GM23338 (cell line): ENCODE data around the gene SPRY4. TPM values are rescaled to one million over a fixed set of nuclear protein-coding genes. Genes with fewer than 3 reads are reported as not detected.

Experiments used
- ATAC-seq: fragments of 200-7000 bp; cut with Tn5 transposase; 3 replicates; pipeline ENCODE4 v1.9.1; 2020
- DNase-seq: peaks from one replicate; pipeline ENCODE4 v3.0.0-alpha.2; 2015; ENCODE audit warnings: low spot score
- H2AFZ ChIP-seq: fragments of 200-600 bp; sonication (generic); 2 replicates; pipeline ENCODE4 v1.8.0; 2016; ENCODE audit warnings: antibody characterized with exemption, mild to moderate bottlenecking, moderate library complexity
- H3F3A ChIP-seq: fragments of 200-600 bp; sonication (generic); replicated peaks from 2 replicates; pipeline ENCODE4 v1.8.0; 2017; ENCODE audit warnings: antibody characterized with exemption, mixed run types, low read depth
- H3K27ac ChIP-seq: fragments of 200-600 bp; sonication (generic); 2 replicates; pipeline ENCODE4 v1.6.1; 2016; ENCODE audit warnings: low read depth
- H3K27me3 ChIP-seq: fragments of 200-600 bp; sonication (generic); 2 replicates; pipeline ENCODE4 v1.8.0; 2016; ENCODE audit warnings: mild to moderate bottlenecking, mixed run types, moderate library complexity; ENCODE audit not compliant: insufficient read depth
- H3K36me3 ChIP-seq: fragments of 200-600 bp; sonication (generic); 2 replicates; pipeline ENCODE4 v1.8.0; 2016; ENCODE audit warnings: mild to moderate bottlenecking; ENCODE audit not compliant: insufficient read depth
- H3K4me1 ChIP-seq: fragments of 200-600 bp; sonication (generic); 2 replicates; pipeline ENCODE4 v1.8.0; 2016; ENCODE audit warnings: mild to moderate bottlenecking, moderate library complexity; ENCODE audit not compliant: insufficient read depth
- H3K4me2 ChIP-seq: fragments of 200-600 bp; sonication (generic); 2 replicates; pipeline ENCODE4 v1.7.1; 2017; ENCODE audit warnings: mixed run types
- H3K4me3 ChIP-seq: fragments of 200-600 bp; sonication (generic); 2 replicates; pipeline ENCODE4 v1.6.1; 2016; ENCODE audit warnings: mixed run types
- H3K79me2 ChIP-seq: fragments of 200-600 bp; sonication (generic); replicated peaks from 2 replicates; pipeline ENCODE4 v1.8.0; 2017; ENCODE audit warnings: mild to moderate bottlenecking; ENCODE audit not compliant: insufficient read depth
- H3K9me2 ChIP-seq: fragments of 200-600 bp; sonication (generic); 2 replicates; pipeline ENCODE4 v1.8.0; 2017; ENCODE audit not compliant: insufficient read depth
- H4K20me1 ChIP-seq: fragments of 200-600 bp; sonication (generic); replicated peaks from 2 replicates; pipeline ENCODE4 v1.8.0; 2017; ENCODE audit warnings: mild to moderate bottlenecking; ENCODE audit not compliant: insufficient read depth
- H3K27ac Mint-ChIP-seq: 2 replicates; pipeline ENCODE4 v1.8.0; 2020; ENCODE audit warnings: inconsistent platforms, mild to moderate bottlenecking, moderate library complexity, mixed read lengths
- H3K27me3 Mint-ChIP-seq: 3 replicates; pipeline ENCODE4 v1.8.0; 2022; ENCODE audit warnings: low read depth, mild to moderate bottlenecking, moderate library complexity, mixed read lengths, inconsistent platforms; ENCODE audit not compliant: insufficient read depth, poor library complexity
- H3K36me3 Mint-ChIP-seq: 3 replicates; pipeline ENCODE4 v1.8.0; 2021; ENCODE audit warnings: low read depth, mild to moderate bottlenecking, inconsistent platforms, moderate library complexity, mixed read lengths
- H3K4me1 Mint-ChIP-seq: 3 replicates; pipeline ENCODE4 v1.8.0; 2020; ENCODE audit warnings: mild to moderate bottlenecking, inconsistent platforms, mixed read lengths
- H3K4me3 Mint-ChIP-seq: 3 replicates; pipeline ENCODE4 v1.8.0; 2021; ENCODE audit warnings: moderate library complexity, mild to moderate bottlenecking, inconsistent platforms, mixed read lengths
- H3K9me3 Mint-ChIP-seq: 3 replicates; pipeline ENCODE4 v1.8.0; 2020; ENCODE audit warnings: moderate library complexity, mild to moderate bottlenecking, inconsistent platforms, mixed read lengths
- CREB1 ChIP-seq: fragments of 250-450 bp; sonication (Bioruptor Pico); IDR thresholded peaks from 2 replicates; pipeline ENCODE4 v1.5.0; 2020; ENCODE audit warnings: low read depth, mild to moderate bottlenecking, moderate library complexity
- CTCF ChIP-seq, 2 experiments: fragments of 200-600 bp in 1 of 2; sonication (generic) in 1 of 2; conservative IDR thresholded peaks; 2 replicates each; pipeline versions ENCODE4 v1.5.1 to v1.6.1; 2016 to 2017; ENCODE audit warnings: antibody characterized with exemption in 2 of 2, low read depth in 2 of 2, mild to moderate bottlenecking in 2 of 2, moderate library complexity in 1 of 2
- ETS1 ChIP-seq: IDR thresholded peaks from 2 replicates; pipeline ENCODE4 v1.6.1; 2016; ENCODE audit warnings: antibody characterized with exemption
- EZH2 ChIP-seq: fragments of 200-600 bp; sonication (generic); IDR thresholded peaks from one replicate; pipeline ENCODE4 v1.8.0; 2017; ENCODE audit warnings: antibody characterized with exemption, mild to moderate bottlenecking, low read depth; ENCODE audit not compliant: unreplicated experiment
- EZH2phosphoT487 ChIP-seq: fragments of 200-600 bp; sonication (generic); IDR thresholded peaks from one replicate; pipeline ENCODE4 v1.8.1; 2018; ENCODE audit warnings: antibody characterized with exemption; ENCODE audit not compliant: unreplicated experiment
- JUNB ChIP-seq: IDR thresholded peaks from one replicate; pipeline ENCODE4 v1.6.1; 2016; ENCODE audit warnings: antibody characterized with exemption; ENCODE audit not compliant: unreplicated experiment
- NANOG ChIP-seq: IDR thresholded peaks from 2 replicates; pipeline ENCODE4 v1.6.1; 2016; ENCODE audit warnings: antibody characterized with exemption, borderline replicate concordance
- POLR2AphosphoS5 ChIP-seq: IDR thresholded peaks from 2 replicates; pipeline ENCODE4 v1.6.1; 2016; ENCODE audit warnings: antibody characterized with exemption, low read depth
- REST ChIP-seq: IDR thresholded peaks from one replicate; pipeline ENCODE4 v1.6.1; 2018; ENCODE audit warnings: antibody characterized with exemption; ENCODE audit not compliant: unreplicated experiment
- STAT1 ChIP-seq: IDR thresholded peaks from one replicate; pipeline ENCODE4 v1.6.1; 2016; ENCODE audit warnings: antibody characterized with exemption; ENCODE audit not compliant: unreplicated experiment
- ZNF114 ChIP-seq: fragments of 250-450 bp; sonication (Bioruptor Pico); IDR thresholded peaks from 2 replicates; pipeline ENCODE4 v1.5.0; 2020; ENCODE audit warnings: mild to moderate bottlenecking, moderate library complexity
- ZNF331 ChIP-seq: fragments of 250-450 bp; sonication (Bioruptor Pico); IDR thresholded peaks from 2 replicates; pipeline ENCODE4 v1.5.0; 2020; ENCODE audit warnings: low read depth, mild to moderate bottlenecking, moderate library complexity
- polyA plus RNA-seq: library from polyadenylated mRNA; unstranded; fragments of >200 nt; fragmentation: Nextera tagmentation; extraction: Ambion mirVana; gene quantifications from 2 replicates; pipeline ENCODE4 v1.2.1, GENCODE V29; 2016
- total RNA-seq: library from RNA; depleted of rRNA; stranded (reverse); fragments of >200 nt; shearing (Covaris generic); gene quantifications from 2 replicates; pipeline ENCODE4 v1.2.3, GENCODE V29; 2014
- TF ChIP-seq, protein P1 (sequence below): fragments of 250-450 bp; sonication (Bioruptor Pico); IDR thresholded peaks from 2 replicates; pipeline ENCODE4 v1.5.0; 2020; ENCODE audit warnings: mild to moderate bottlenecking, moderate library complexity

Gene SPRY4
- total and polyA plus RNA-seq, 2 experiments from 2014 or later: 70.6 to 240 TPM

GRCh38 chr5:142301540-142301939 is 23.3 kb downstream of the SPRY4 start:
- Histone ChIP-seq H3K4me2 (no peak overlapping the region), H3K27ac (0 out of 2 replicates have a peak overlapping the region, but pooled peaks have one; percentile 19), H4K20me1 (peaks cover 17% of the 10 kb centered on the region; the same call in 1 of the 2 replicates), H3K4me3 (no peak overlapping the region), H3K4me1 (peaks cover 36% of the 10 kb centered on the region), H3K9me2 (no peaks in the 10 kb centered on the region), H3F3A (peaks cover 41% of the 10 kb centered on the region), H3K27me3 (no peaks in the 10 kb centered on the region), H3K36me3 (no peaks in the 10 kb centered on the region; the same call in 1 of the 2 replicates), H3K79me2 (peaks cover 89% of the 10 kb centered on the region), H2AFZ (no peak overlapping the region)
- Mint-ChIP-seq H3K9me3 (no peaks in the 10 kb centered on the region; the same call in 1 of the 3 replicates), H3K27me3 (peaks cover 12% of the 10 kb centered on the region), H3K27ac (no peak overlapping the region; the same call in 1 of the 2 replicates), H3K4me3 (no peak overlapping the region), H3K36me3 (peaks cover 26% of the 10 kb centered on the region), H3K4me1 (peaks cover 42% of the 10 kb centered on the region)
- ATAC-seq (no peak), DNase-seq (no peak)
- TF ChIP-seq JUNB (no peak), ZNF114 (CRISPR knock-in tag) (no peak), NANOG (no peak), CREB1 (CRISPR knock-in tag) (no peak), ZNF331 (no peak), POLR2AphosphoS5 (no peak), EZH2phosphoT487 (no peak), STAT1 (no peak), ETS1 (no peak), REST (no peak), EZH2 (no peak), CTCF (conservative IDR thresholded peaks at IDR 0.05; ENCODE audit: low read depth in 2 of 2) (no peak)
- TF ChIP-seq, protein P1, sequence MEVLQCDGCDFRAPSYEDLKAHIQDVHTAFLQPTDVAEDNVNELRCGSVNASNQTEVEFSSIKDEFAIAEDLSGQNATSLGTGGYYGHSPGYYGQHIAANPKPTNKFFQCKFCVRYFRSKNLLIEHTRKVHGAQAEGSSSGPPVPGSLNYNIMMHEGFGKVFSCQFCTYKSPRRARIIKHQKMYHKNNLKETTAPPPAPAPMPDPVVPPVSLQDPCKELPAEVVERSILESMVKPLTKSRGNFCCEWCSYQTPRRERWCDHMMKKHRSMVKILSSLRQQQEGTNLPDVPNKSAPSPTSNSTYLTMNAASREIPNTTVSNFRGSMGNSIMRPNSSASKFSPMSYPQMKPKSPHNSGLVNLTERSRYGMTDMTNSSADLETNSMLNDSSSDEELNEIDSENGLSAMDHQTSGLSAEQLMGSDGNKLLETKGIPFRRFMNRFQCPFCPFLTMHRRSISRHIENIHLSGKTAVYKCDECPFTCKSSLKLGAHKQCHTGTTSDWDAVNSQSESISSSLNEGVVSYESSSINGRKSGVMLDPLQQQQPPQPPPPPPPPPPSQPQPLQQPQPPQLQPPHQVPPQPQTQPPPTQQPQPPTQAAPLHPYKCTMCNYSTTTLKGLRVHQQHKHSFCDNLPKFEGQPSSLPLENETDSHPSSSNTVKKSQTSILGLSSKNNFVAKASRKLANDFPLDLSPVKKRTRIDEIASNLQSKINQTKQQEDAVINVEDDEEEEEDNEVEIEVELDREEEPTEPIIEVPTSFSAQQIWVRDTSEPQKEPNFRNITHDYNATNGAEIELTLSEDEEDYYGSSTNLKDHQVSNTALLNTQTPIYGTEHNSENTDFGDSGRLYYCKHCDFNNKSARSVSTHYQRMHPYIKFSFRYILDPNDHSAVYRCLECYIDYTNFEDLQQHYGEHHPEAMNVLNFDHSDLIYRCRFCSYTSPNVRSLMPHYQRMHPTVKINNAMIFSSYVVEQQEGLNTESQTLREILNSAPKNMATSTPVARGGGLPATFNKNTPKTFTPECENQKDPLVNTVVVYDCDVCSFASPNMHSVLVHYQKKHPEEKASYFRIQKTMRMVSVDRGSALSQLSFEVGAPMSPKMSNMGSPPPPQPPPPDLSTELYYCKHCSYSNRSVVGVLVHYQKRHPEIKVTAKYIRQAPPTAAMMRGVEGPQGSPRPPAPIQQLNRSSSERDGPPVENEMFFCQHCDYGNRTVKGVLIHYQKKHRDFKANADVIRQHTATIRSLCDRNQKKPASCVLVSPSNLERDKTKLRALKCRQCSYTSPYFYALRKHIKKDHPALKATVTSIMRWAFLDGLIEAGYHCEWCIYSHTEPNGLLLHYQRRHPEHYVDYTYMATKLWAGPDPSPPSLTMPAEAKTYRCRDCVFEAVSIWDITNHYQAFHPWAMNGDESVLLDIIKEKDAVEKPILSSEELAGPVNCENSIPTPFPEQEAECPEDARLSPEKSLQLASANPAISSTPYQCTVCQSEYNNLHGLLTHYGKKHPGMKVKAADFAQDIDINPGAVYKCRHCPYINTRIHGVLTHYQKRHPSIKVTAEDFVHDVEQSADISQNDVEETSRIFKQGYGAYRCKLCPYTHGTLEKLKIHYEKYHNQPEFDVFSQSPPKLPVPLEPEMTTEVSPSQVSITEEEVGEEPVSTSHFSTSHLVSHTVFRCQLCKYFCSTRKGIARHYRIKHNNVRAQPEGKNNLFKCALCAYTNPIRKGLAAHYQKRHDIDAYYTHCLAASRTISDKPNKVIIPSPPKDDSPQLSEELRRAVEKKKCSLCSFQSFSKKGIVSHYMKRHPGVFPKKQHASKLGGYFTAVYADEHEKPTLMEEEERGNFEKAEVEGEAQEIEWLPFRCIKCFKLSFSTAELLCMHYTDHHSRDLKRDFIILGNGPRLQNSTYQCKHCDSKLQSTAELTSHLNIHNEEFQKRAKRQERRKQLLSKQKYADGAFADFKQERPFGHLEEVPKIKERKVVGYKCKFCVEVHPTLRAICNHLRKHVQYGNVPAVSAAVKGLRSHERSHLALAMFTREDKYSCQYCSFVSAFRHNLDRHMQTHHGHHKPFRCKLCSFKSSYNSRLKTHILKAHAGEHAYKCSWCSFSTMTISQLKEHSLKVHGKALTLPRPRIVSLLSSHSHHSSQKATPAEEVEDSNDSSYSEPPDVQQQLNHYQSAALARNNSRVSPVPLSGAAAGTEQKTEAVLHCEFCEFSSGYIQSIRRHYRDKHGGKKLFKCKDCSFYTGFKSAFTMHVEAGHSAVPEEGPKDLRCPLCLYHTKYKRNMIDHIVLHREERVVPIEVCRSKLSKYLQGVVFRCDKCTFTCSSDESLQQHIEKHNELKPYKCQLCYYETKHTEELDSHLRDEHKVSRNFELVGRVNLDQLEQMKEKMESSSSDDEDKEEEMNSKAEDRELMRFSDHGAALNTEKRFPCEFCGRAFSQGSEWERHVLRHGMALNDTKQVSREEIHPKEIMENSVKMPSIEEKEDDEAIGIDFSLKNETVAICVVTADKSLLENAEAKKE (CRISPR knock-in tag): no peak
